Inferior parietal cortex (tissue), 1 donor: ENCODE data around the gene CAMK2G.
A peak's percentile ranks its signal among the peaks of the same experiment; 100 is the strongest.
"Not testable (repeated sequence)": the region's sequence is repeated elsewhere in the genome, so short reads cannot be mapped to it uniquely, and the experiment has no call there.

ENCODE experiments used
- DNase-seq: peaks from one replicate; pipeline ENCODE4 v3.0.0-alpha.2; 2016; ENCODE audit errors: extremely low spot score

The CAMK2G gene

GRCh38 chr10:73793456-73793855, 80.9 kb downstream of the CAMK2G start:
- DNase-seq: no peak

GRCh38 chr10:73791871-73792400, 82.4 kb downstream of the CAMK2G start:
- DNase-seq: no peak

GRCh38 chr10:73790886-73791625, 83.3 kb downstream of the CAMK2G start:
- DNase-seq: no peak

GRCh38 chr10:73789659-73790055, 84.7 kb downstream of the CAMK2G start:
- DNase-seq: no peak

- no peak for DNase-seq
These were observed 85.3 kb downstream of the CAMK2G start for GRCh38 chr10:73788864-73789658.

GRCh38 chr10:73787031-73787800, 87.1 kb downstream of the CAMK2G start:
- DNase-seq: not testable (repeated sequence)

- DNase-seq: no peak
These were observed 87.9 kb downstream of the CAMK2G start for GRCh38 chr10:73786512-73786885.

- no peak for DNase-seq
These were observed 88.4 kb downstream of the CAMK2G start for GRCh38 chr10:73785721-73786511.

GRCh38 chr10:73785211-73785720, 89.1 kb downstream of the CAMK2G start, which contains the start of gene ZSWIM8:
Gene ZSWIM8, plus strand, starts transcription at chr10:73785606. Its CDS starts 273 bp downstream, at chr10:73785879.
- DNase-seq: peak; percentile 98

GRCh38 chr10:73782749-73783085, 91.6 kb downstream of the CAMK2G start:
- DNase-seq: no peak

- peak; percentile 93 for DNase-seq
These were observed 92.2 kb downstream of the CAMK2G start, which contains the start of gene CHCHD1 for GRCh38 chr10:73781879-73782748. Gene CHCHD1, plus strand, starts transcription at chr10:73782048. Its CDS starts 28 bp downstream, at chr10:73782076.

GRCh38 chr10:73781548-73781878, 92.8 kb downstream of the CAMK2G start:
- DNase-seq: no peak

GRCh38 chr10:73780966-73781365, 93.4 kb downstream of the CAMK2G start:
- DNase-seq: no peak

- no peak for DNase-seq
These were observed 94.1 kb downstream of the CAMK2G start for GRCh38 chr10:73780301-73780700.

GRCh38 chr10:73779539-73780197, 94.7 kb downstream of the CAMK2G start:
- DNase-seq: no peak

GRCh38 chr10:73779018-73779417, 95.3 kb downstream of the CAMK2G start:
- no peak for DNase-seq

- no peak for DNase-seq
These were observed 99.7 kb downstream of the CAMK2G start for GRCh38 chr10:73774637-73775036.

- peak; percentile 9 for DNase-seq
These were observed 101.0 kb downstream of the CAMK2G start for GRCh38 chr10:73773152-73773879.
